IPS DF 4.7 (cell line): ENCODE data around the gene NUP98.
"Not testable (repeated sequence)": the region's sequence is repeated elsewhere in the genome, so short reads cannot be mapped to it uniquely, and the experiment has no call there.

Experiments used
- DNase-seq: peaks from one replicate; pipeline ENCODE4 v3.0.0-alpha.2; 2013; ENCODE audit warnings: low spot score; ENCODE audit errors: extremely low read depth

Gene NUP98

GRCh38 chr11:3826721-3827120 lies 29.4 kb upstream of the NUP98 start:
- no peak for DNase-seq

DNA sequence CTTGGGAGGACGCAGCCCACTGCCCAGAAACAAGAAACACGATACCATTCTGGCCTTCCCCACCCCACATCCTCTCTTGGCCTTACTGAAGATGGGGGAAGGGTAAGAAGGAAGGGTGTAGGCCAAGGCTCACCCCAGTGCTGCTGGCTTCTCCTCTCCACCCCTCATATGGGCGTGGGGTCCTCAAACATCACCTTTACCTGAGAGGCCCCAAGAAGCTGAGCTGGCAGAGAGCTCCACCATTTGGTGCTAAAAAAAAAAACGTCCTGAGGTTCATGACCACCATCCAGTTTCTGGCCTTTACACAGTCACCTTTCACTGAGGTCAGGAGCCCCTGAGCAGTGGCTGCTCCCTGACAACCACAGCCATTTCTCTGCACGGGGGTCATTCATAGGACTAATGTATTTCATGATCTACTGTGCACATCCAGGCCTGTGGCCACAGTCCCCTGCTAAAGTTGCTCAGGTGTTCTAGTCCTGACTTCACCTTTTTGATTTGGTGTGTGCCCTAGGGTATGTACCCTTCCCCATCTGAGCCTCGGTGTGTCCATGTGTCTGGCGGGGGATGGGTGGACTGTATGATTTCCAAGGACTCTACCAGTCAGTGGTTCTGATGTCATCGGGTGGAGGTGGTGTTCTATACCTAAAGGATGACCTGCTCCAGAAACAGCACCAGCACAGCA lies 28.3 kb upstream of the NUP98 start:
- DNase-seq = no peak

- DNase-seq = no peak
Observed at GRCh38 chr11:3824714-3825472, 27.5 kb upstream of the NUP98 start.

DNA sequence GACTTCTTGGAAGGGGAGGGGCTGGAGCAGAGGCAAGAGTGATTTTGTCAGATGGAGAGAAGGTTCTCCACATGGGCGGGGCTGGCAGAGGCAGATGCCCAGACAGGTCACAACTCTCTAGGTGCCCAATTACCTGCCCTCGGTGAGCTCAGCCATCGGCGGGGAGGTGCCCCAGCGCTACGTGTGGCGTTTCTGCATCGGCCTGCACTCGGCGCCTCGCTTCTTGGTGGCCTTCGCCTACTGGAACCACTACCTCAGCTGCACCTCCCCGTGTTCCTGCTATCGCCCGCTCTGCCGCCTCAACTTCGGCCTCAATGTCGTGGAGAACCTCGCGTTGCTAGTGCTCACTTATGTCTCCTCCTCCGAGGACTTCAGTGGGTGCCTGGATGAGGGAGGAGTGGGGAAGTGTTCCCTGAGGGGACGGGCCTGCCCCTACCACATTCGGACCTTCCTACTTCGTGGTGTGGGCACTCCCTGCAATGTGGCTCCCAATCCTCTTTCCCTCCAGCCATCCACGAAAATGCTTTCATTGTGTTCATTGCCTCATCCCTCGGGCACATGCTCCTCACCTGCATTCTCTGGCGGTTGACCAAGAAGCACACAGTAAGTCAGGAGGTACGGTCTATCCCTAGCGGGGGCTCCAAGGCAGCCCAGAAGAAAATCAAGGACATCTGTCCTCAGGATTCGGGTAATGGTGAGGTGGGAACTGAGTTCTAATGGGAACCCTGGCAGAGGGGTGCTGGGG lies 26.6 kb upstream of the NUP98 start:
- DNase-seq = no peak

DNA sequence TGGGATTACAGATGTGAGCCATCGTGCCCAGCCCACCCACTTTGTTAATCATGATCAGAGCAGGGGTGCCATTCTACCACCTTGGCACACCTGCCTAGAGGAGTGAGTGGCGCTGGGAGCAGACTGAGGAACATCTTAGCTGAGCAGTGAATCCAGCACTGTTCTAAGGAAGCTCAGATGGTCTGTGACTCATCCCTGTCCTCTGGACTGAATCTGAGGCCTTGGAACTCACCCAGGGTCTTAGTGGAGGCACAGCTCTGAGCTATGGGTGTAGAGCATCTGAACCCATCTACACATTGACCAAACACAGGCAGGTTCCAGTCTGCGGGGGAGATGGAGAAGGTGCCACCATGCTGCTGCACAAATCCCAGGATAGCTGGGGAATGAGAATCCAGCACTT lies 25.9 kb upstream of the NUP98 start:
- DNase-seq = no peak

DNA sequence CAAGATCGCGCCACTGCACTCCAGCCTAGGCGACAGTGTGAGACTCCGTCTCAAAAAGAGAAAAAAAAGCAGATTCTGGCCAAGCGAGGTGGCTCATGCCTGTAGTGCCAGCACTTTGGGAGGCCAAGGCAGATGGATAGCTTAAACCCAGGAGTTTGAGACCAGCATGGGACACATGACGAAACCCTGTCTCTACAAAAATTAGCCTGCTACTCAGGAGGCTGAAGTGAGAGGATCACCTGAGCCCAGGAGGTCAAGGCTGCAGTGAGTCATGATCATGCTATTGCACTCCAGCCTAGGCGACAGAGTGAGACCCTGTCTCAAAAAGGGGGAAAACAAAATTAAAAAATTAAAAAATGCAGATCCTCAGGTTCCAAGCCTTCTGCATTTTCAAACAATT lies 25.0 kb upstream of the NUP98 start:
- no peak for DNase-seq

GRCh38 chr11:3820971-3821370 lies 23.6 kb upstream of the NUP98 start:
- no peak for DNase-seq

- DNase-seq = no peak
Observed at GRCh38 chr11:3817181-3817800, 19.9 kb upstream of the NUP98 start.

DNA sequence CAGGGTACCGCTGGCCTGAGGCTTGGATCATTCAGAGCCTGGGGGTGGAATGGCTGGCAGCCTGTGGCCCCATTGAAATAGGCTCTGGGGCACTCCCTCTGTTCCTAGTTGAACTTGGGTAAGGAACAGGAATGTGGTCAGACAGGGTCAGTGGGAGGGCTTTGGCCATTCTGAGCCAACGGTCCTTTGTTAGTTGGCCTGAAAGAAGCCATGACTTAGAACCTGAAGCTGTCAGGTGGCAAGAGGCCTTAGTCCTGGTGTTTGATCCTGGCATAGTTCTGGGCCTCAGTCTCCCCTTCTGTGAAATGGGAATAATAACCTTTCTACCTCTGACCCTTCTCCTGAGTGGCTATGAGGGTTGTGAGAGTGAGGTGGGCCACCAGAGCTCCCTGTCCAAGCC lies 19.3 kb upstream of the NUP98 start:
- DNase-seq = no peak

- DNase-seq = no peak
Observed at GRCh38 chr11:3815845-3816244, 18.5 kb upstream of the NUP98 start.

- DNase-seq = not testable (repeated sequence)
Observed at GRCh38 chr11:3814832-3815231, 17.5 kb upstream of the NUP98 start.

DNA sequence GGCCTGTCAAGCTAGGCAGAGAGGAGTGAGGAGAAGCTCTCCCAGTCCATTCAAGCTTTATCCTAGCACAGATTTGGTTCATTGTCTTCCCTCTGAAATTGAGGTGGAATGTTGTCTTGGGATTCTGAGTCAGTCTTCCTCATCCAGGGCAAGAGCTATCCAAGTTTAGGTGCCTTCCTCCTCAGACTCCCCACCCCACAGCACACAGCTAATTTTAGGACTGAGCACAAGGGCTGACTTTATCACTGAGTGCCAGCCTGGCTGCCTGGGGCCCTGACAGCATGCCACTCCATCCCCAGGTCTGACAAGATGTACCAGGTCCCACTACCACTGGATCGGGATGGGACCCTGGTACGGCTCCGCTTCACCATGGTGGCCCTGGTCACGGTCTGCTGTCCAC lies 13.6 kb upstream of the NUP98 start:
- no peak for DNase-seq

DNA sequence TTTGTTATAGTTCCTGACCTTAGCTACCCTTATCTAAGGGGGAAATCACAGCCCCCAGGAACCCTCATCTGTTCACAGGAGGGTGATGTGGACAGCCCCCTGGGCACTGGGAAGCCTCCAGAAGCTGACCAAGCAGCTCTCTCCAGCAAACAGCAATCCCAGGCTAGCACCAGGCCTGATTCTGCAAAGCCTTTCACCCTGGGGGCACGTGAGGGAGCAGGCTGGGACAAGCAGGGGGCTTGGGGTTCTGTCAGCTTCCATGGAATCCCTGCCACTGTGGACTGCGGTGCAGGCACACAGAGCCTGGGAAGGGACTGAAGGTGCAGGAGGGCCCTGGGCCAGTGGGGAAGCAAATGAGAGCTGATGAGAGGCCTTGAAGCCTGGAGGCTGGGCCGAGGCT lies 13.1 kb upstream of the NUP98 start:
- DNase-seq = no peak

GRCh38 chr11:3809624-3809928 lies 12.2 kb upstream of the NUP98 start:
- no peak for DNase-seq

DNA sequence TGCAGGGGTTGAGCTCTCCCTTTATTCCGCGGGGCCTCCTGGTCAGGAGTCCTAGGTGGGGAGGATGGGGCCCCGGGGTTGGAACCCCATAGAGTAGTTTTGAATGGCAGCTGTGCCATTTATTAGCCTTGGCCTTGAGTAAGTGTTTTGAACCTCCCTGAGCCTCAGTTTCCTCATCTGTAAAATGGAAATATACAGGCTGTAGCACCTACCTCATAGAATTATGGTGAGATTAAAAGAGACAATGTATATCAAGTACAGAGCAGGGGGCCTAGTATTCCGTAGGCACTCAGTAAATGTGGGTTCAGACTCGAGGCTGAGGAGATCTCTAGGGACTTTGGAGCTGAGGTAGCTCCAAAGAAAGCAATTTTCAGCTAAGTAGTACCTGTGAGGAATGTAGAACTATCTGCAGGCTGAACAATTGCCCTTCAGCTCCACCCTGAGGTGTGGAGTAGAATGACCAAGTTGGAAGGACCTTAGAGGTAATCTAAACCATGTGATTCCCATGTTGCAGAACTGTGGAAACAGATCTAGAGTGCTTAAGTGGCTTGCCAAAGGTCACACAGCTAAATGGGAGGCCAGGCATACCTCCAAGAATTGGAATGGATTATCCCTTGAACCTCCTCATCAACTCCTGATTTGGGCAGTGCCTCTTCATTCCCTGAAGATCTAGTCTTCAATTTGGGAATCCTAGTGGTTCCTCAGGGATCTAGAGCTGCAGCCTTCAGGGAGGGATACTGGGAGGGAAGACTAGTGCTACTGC lies 11.7 kb upstream of the NUP98 start:
- DNase-seq = no peak

DNA sequence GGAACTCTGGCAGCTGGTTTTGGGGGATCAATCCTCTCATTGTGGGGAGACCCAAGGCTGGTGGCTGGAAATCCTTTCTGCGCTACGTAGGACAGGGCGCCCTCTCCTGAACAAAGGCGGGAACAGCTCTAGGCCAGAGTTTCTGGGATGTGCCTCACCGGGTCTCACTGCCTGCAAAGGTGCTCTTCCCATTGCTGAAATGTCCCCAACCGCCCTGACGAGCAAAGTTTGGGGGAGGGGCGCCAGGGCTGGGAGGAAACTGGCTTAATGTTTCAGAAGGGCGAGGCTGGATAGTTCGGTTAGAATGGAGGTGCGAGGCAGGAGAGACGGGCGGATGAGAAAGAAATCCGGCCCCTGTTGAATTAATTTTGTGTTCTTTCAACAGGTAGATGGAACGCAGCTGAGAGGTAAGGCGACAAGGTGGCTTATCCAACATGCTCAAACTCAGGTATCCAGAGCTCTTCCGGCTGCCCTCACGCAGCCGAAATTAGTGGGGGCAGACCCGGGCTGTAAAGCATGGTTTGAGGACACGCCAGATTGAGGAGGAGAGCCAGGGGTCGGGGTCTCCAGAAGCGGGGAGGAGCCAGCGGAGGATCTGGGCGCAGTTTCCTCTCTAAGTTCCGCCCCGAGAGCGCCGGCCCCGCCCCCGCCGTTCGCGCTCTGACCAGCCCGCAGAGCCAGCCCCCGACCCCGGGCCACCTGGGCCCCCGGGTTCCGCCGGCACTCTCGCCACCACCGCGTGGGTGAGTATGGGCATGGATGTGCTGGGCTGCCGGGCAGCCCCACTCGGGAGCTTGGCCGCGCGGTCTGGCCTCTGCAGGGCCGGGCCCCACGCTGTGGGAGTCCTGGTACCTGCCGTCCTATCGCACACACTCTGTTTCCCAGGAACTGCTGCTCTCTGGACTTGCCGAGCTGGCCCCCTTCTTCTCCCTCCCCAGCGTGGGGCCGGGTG lies 10.8 kb upstream of the NUP98 start, which contains the start of gene PGAP2:
Gene PGAP2 (plus strand): TSS at position 652 of the 952 bp plus-strand sequence. CDS start 2,700 bp downstream, outside the sequence.
- peak; percentile 62 for DNase-seq

DNA sequence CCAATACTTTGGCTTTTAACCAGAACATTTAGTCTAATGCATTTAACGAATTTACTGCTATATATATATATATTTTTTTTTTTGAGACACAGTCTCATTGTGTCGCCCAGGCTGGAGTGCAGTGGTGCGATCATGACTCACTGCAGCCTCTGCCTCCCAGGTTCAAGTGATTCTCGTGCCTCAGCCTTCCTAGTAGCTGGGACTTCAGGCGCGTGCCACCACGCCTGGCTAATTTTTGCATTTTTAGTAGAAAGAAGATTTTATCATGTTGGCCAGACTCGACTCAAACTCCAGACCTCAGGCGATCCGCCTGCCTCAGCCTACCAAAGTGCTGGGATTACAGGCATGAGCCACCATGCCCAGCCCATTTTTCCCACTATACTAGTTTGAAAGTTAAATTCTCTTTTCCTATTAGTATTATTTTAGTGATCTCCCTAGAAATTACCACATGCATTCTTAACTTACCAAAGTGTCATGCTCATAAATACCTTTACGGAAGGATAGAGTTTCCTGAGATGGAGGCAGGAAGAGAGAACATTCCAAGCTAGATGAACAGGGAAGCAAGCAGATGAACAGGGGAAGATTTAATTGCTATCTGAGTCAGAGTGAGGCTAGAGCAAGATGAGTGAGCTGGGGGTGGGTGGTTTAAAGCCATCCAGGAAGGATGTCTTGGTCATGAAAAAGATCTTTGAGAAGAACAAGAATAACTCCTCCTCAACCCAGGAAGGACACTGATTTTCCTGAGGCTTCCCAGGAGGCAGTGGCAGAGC lies 6.6 kb upstream of the NUP98 start:
- DNase-seq = no peak

- no peak for DNase-seq
Observed at GRCh38 chr11:3802011-3802790, 4.8 kb upstream of the NUP98 start.

DNA sequence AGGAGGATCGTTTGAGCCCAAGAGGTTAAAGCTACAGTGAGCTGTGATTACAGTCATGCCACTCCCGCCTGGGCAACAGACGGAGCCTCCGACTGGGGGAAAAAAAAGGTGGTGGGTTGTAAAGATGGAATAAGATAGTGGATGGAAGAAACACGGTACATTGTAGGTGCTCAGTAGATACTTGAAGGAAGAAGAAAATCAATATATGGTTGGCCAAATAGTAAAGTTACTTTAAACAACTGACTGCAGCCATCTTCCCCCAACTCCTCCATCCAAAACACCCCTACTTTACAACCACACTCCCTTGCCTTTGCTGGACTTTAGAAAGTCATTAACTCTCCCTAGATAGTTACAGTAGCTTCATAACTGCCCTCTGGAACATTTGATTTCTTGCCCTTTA lies 2.5 kb upstream of the NUP98 start:
- DNase-seq = no peak
